ENCODE data around the gene TMEM161A.
"Not testable (repeated sequence)": the region's sequence is repeated elsewhere in the genome, so short reads cannot be mapped to it uniquely, and the experiment has no call there.

TMEM161A gene

GRCh38 chr19:19138109-19138981 is at the start of gene TMEM161A:
Gene TMEM161A, minus strand, starts transcription at chr19:19138478. Its CDS starts 50 bp downstream, at chr19:19138428.
- peak; percentile 47 to 98 (median 92) for DNase-seq

GRCh38 chr19:19186742-19187141 is 48.5 kb upstream of the TMEM161A start:
- DNase-seq = no peak

- DNase-seq = peak in 6 of 56 donors; percentile 3 to 8 (median 4)
These were observed 47.8 kb upstream of the TMEM161A start for GRCh38 chr19:19185853-19186740.

- no peak for DNase-seq
These were observed 43.3 kb upstream of the TMEM161A start for GRCh38 chr19:19181488-19181998.

GRCh38 chr19:19179548-19180441 is 41.5 kb upstream of the TMEM161A start:
- no peak for DNase-seq

- peak in 1 of 56 donors; percentile 13 for DNase-seq
These were observed 38.7 kb upstream of the TMEM161A start for GRCh38 chr19:19176950-19177349.

- not testable (repeated sequence) for DNase-seq
These were observed 35.0 kb upstream of the TMEM161A start for GRCh38 chr19:19173243-19173642.

GRCh38 chr19:19171821-19172532 is 33.7 kb upstream of the TMEM161A start:
- no peak for DNase-seq

GRCh38 chr19:19170873-19171672 is 32.8 kb upstream of the TMEM161A start:
- DNase-seq = no peak

- peak in 36 of 56 donors; percentile 0 to 64 (median 18) for DNase-seq
These were observed 32.0 kb upstream of the TMEM161A start, which contains the start of gene MEF2B for GRCh38 chr19:19170053-19170872. Gene MEF2B, minus strand, starts transcription at chr19:19170263. Its CDS starts 19,528 bp downstream, at chr19:19150735.

GRCh38 chr19:19169236-19170052 is 31.2 kb upstream of the TMEM161A start:
- DNase-seq = no peak

GRCh38 chr19:19167612-19168011 is 29.3 kb upstream of the TMEM161A start:
- no peak for DNase-seq

GRCh38 chr19:19165396-19165795 is 27.1 kb upstream of the TMEM161A start:
- no peak for DNase-seq

GRCh38 chr19:19162495-19162894 is 24.2 kb upstream of the TMEM161A start:
- DNase-seq = no peak

GRCh38 chr19:19160461-19161035 is 22.3 kb upstream of the TMEM161A start:
- no peak for DNase-seq

- no peak for DNase-seq
These were observed 21.3 kb upstream of the TMEM161A start for GRCh38 chr19:19159534-19159933.

- DNase-seq = no peak
These were observed 19.5 kb upstream of the TMEM161A start for GRCh38 chr19:19157808-19158207.

All from amygdala (tissue), 56 donors.